ENCODE results near the gene NDUFA11. TPM values are rescaled to one million over a fixed set of nuclear protein-coding genes. Genes with fewer than 3 reads are reported as not detected.

The NDUFA11 gene
- total RNA-seq, 3 donors from 2014 or later (not counting 1 experiment from before 2014, with no cell fraction given), result 111 to 115 (median 113) TPM

- Mint-ChIP-seq H3K27ac (no peak overlapping the region), H3K36me3 (no peaks in the 10 kb centered on the region), H3K4me3 (no peak overlapping the region), H3K4me1 (peaks cover 1 to 2% of the 10 kb centered on the region in 2 donors), H3K27me3 (ENCODE audit: low read depth in 2 of 2) (no peaks in the 10 kb centered on the region), H3K9me3 (no peaks in the 10 kb centered on the region)
- Histone ChIP-seq H3K4me3 (ENCODE audit: low read length) (no peak overlapping the region), H3K36me3 (ENCODE audit: control insufficient read depth, insufficient read depth, low read length) (no peaks in the 10 kb centered on the region), H3K27ac (ENCODE audit: low read length) (no peak overlapping the region), H3K27me3 (ENCODE audit: control insufficient read depth, insufficient read depth, low read length) (no peaks in the 10 kb centered on the region), H3K9me3 (ENCODE audit: control insufficient read depth, insufficient read depth, low read length) (no peaks in the 10 kb centered on the region), H3K4me1 (ENCODE audit: control insufficient read depth, insufficient read depth, low read length) (peaks cover 3% of the 10 kb centered on the region)
- WGBS (ENCODE audit: insufficient coverage), result 86% methylated on average over 12 of the region's 12 CpGs
- ATAC-seq, result no peak
- TF ChIP-seq, protein P1, sequence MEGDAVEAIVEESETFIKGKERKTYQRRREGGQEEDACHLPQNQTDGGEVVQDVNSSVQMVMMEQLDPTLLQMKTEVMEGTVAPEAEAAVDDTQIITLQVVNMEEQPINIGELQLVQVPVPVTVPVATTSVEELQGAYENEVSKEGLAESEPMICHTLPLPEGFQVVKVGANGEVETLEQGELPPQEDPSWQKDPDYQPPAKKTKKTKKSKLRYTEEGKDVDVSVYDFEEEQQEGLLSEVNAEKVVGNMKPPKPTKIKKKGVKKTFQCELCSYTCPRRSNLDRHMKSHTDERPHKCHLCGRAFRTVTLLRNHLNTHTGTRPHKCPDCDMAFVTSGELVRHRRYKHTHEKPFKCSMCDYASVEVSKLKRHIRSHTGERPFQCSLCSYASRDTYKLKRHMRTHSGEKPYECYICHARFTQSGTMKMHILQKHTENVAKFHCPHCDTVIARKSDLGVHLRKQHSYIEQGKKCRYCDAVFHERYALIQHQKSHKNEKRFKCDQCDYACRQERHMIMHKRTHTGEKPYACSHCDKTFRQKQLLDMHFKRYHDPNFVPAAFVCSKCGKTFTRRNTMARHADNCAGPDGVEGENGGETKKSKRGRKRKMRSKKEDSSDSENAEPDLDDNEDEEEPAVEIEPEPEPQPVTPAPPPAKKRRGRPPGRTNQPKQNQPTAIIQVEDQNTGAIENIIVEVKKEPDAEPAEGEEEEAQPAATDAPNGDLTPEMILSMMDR (IDR thresholded peaks at IDR 0.05), result no peak
- intact Hi-C loops (cut with micrococcal nuclease), result no loop called here
- DNase-seq, result no peak
Observed at GRCh38 chr19:5870986-5871394, 32.6 kb downstream of the NDUFA11 start.

- ATAC-seq (no peak), DNase-seq (no peak)
- peaks cover 24% of the 10 kb centered on the region for H3K4me1 ChIP-seq (ENCODE audit: control insufficient read depth, insufficient read depth, low read length)
- Mint-ChIP-seq H3K4me1 (peaks cover 18 to 19% of the 10 kb centered on the region in 2 donors), H3K27ac (peak overlapping the region in 1 of 2 donors; percentile 40), H3K9me3 (no peaks in the 10 kb centered on the region), H3K4me3 (no peak overlapping the region), H3K36me3 (no peaks in the 10 kb centered on the region), H3K27me3 (ENCODE audit: low read depth in 2 of 2) (no peaks in the 10 kb centered on the region)
- no peaks in the 10 kb centered on the region for H3K27me3 ChIP-seq (ENCODE audit: control insufficient read depth, insufficient read depth, low read length)
- H3K9me3 ChIP-seq (ENCODE audit: control insufficient read depth, insufficient read depth, low read length), result no peaks in the 10 kb centered on the region
- WGBS (ENCODE audit: insufficient coverage), result 91% methylated on average over 31 of the region's 31 CpGs
- H3K27ac ChIP-seq (ENCODE audit: low read length), result no peak overlapping the region
- intact Hi-C loops (cut with micrococcal nuclease), result no loop called here
- no peaks in the 10 kb centered on the region for H3K36me3 ChIP-seq (ENCODE audit: control insufficient read depth, insufficient read depth, low read length)
- TF ChIP-seq, protein P1 (IDR thresholded peaks at IDR 0.05), result no peak
- H3K4me3 ChIP-seq (ENCODE audit: low read length), result no peak overlapping the region
Observed at GRCh38 chr19:5867201-5868136, 36.1 kb downstream of the NDUFA11 start.

- Histone ChIP-seq H3K9me3 (ENCODE audit: control insufficient read depth, insufficient read depth, low read length) (no peaks in the 10 kb centered on the region), H3K27me3 (ENCODE audit: control insufficient read depth, insufficient read depth, low read length) (no peaks in the 10 kb centered on the region), H3K36me3 (ENCODE audit: control insufficient read depth, insufficient read depth, low read length) (no peaks in the 10 kb centered on the region), H3K27ac (ENCODE audit: low read length) (peak overlapping the region; percentile 55), H3K4me1 (ENCODE audit: control insufficient read depth, insufficient read depth, low read length) (peaks cover 24% of the 10 kb centered on the region), H3K4me3 (ENCODE audit: low read length) (no peak overlapping the region)
- intact Hi-C loops (cut with micrococcal nuclease), result no loop called here
- Mint-ChIP-seq H3K27me3 (ENCODE audit: low read depth in 2 of 2) (no peaks in the 10 kb centered on the region), H3K27ac (peak overlapping the region; percentile 83 to 87), H3K9me3 (no peaks in the 10 kb centered on the region), H3K4me3 (peak overlapping the region; percentile 71), H3K36me3 (no peaks in the 10 kb centered on the region), H3K4me1 (peaks cover 19 to 23% of the 10 kb centered on the region in 2 donors)
- WGBS (ENCODE audit: insufficient coverage), result 66% methylated on average over 11 of the region's 11 CpGs
- ATAC-seq (peak; percentile 75 to 88 (median 82)), DNase-seq (peak in 1 of 2 donors; percentile 31)
- TF ChIP-seq, protein P1 (IDR thresholded peaks at IDR 0.05), result no peak
Observed at GRCh38 chr19:5865772-5866171, 37.8 kb downstream of the NDUFA11 start.
